NB4 (cell line): ENCODE measurements around the gene TCF12.

Experiments
- CTCF ChIP-seq: IDR thresholded peaks from one replicate; pipeline ENCODE4 v1.5.1; 2012; ENCODE audit warnings: low read depth, low read length
- MYC ChIP-seq: IDR thresholded peaks from 2 replicates; pipeline ENCODE4 v1.6.1; 2011; ENCODE audit warnings: low read depth, low read length
- POLR2A ChIP-seq: IDR thresholded peaks from 2 replicates; pipeline ENCODE4 v1.6.1; 2011; ENCODE audit warnings: mild to moderate bottlenecking; ENCODE audit not compliant: insufficient read length; ENCODE audit errors: extremely low read depth

DNA sequence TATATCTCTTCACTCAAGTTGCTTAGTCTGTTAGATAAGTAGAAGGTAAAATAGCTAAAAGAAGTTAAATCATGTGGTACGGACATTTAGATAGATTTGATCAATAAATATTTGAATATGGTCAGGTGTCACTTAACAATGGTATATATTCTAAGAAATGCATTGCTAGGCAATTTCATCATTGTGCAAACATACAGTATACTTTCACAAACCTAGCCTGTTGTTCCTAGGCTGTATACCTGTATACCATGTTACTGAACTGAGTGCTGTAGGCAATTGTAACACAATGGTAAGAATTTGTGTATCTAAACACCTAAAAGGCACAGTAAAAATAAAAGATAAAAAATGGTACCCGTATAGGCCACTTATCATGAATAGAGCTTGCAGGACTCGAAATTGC, 345.1 kb downstream of the TCF12 start:
- TF ChIP-seq CTCF (no peak), POLR2A (no peak), MYC (no peak)
